ENCODE data around the gene MAPK7.

DNA sequence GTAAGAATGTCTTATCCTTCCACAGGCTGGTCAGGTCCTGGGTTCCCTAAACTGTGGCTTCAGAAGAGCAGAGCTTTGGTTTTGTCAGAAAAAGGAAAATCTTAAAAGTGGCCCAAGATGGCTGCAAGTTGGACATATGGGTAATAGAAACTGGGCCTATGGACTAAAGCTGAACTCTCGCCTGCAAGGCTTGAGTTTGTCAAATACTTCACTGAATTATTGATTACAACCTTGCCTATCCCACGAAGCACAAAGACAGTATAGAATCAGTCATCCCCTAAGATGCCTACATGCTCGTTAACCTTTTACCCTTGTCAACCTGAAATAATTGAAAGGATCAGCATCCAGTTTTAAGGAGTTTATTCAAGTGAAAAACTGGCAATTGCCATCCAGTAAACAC is 53.4 kb downstream of the MAPK7 start:
- TF ChIP-seq, protein P1, sequence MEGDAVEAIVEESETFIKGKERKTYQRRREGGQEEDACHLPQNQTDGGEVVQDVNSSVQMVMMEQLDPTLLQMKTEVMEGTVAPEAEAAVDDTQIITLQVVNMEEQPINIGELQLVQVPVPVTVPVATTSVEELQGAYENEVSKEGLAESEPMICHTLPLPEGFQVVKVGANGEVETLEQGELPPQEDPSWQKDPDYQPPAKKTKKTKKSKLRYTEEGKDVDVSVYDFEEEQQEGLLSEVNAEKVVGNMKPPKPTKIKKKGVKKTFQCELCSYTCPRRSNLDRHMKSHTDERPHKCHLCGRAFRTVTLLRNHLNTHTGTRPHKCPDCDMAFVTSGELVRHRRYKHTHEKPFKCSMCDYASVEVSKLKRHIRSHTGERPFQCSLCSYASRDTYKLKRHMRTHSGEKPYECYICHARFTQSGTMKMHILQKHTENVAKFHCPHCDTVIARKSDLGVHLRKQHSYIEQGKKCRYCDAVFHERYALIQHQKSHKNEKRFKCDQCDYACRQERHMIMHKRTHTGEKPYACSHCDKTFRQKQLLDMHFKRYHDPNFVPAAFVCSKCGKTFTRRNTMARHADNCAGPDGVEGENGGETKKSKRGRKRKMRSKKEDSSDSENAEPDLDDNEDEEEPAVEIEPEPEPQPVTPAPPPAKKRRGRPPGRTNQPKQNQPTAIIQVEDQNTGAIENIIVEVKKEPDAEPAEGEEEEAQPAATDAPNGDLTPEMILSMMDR (IDR thresholded peaks at IDR 0.05): no peak
- TF ChIP-seq ZFX (IDR thresholded peaks at IDR 0.05; ENCODE audit: borderline replicate concordance): no peak
